Measurements from ENCODE around the gene UVRAG.

DNA sequence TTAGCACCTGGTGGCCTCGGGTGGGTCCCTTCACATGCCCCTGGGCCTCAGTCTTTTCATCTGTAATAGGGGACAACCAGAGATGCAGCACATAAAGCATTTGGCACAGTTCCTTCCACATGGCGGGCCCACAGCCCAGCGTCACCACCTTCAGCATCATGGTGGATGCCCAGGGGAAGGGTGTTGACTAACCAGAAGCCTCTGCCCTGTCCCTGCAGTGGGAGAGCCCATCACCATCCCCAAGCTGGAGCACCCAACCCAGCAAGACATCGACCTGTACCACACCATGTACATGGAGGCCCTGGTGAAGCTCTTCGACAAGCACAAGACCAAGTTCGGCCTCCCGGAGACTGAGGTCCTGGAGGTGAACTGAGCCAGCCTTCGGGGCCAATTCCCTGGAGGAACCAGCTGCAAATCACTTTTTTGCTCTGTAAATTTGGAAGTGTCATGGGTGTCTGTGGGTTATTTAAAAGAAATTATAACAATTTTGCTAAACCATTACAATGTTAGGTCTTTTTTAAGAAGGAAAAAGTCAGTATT is 14.8 kb upstream of the UVRAG start:
- TF ChIP-seq, protein P1, sequence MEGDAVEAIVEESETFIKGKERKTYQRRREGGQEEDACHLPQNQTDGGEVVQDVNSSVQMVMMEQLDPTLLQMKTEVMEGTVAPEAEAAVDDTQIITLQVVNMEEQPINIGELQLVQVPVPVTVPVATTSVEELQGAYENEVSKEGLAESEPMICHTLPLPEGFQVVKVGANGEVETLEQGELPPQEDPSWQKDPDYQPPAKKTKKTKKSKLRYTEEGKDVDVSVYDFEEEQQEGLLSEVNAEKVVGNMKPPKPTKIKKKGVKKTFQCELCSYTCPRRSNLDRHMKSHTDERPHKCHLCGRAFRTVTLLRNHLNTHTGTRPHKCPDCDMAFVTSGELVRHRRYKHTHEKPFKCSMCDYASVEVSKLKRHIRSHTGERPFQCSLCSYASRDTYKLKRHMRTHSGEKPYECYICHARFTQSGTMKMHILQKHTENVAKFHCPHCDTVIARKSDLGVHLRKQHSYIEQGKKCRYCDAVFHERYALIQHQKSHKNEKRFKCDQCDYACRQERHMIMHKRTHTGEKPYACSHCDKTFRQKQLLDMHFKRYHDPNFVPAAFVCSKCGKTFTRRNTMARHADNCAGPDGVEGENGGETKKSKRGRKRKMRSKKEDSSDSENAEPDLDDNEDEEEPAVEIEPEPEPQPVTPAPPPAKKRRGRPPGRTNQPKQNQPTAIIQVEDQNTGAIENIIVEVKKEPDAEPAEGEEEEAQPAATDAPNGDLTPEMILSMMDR (IDR thresholded peaks at IDR 0.05) = no peak
- TF ChIP-seq POLR2A (IDR thresholded peaks at IDR 0.05) (no peak), POLR2AphosphoS5 (IDR thresholded peaks at IDR 0.05) (no peak), EP300 (IDR thresholded peaks at IDR 0.05) (no peak)

Measured in stomach (tissue), 4 donors.